NCI-H748 treated with DMSO at 0.1 percent for 48 hours (cell line): ENCODE measurements around the gene MAML2.

Experiments used
- DNase-seq: peaks from one replicate; lab custom pipeline; 2025; lab: John Stamatoyannopoulos, UW

MAML2 gene

DNA sequence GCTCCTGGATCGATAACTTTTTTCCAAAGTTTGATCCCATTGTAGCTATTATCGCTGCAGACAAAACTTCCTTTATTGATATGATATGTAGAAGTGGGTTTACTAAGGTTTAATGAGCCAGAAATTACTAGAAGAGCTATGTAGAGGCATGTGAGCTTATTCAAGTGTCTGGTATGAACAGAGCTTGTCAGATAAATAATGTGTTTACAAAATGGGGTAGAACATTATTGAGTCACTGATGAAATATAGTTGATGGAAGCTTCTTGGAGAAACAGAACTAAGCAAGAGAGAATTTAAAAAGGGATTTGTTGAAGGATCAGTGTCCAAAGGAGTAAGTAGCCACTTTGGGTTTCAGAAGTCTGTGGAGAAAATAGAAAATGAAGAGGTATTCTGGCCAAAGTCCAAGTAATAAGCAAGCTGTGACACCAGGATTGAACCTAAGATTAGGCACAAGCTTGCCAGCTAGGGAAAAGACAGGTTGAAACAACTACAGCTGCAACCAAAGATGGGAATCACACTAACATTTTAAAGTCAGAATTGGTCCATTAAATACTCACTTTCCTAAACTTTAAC is 104.3 kb downstream of the MAML2 start:
- DNase-seq: no peak

GRCh38 chr11:96237766-96238266 is 105.2 kb downstream of the MAML2 start:
- DNase-seq: no peak

DNA sequence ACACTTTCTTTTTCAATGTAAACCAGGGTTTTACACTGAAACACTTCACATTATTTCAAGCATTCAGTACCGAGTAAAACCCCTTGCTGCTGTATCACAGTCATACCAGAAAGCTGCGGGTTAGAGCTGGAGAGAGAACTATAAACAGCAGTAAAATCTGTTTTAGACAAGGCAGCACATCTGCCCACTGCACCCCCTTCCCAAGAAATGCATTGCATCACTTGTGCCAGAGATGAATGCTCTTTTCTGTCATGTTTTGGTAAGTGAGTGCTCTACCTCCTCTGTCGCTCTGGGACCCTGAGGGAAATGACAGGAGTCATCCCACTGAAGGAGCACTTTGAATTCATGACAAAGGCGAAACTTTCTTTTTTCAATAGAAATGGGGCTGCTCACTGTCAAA is 107.2 kb downstream of the MAML2 start:
- DNase-seq: no peak

DNA sequence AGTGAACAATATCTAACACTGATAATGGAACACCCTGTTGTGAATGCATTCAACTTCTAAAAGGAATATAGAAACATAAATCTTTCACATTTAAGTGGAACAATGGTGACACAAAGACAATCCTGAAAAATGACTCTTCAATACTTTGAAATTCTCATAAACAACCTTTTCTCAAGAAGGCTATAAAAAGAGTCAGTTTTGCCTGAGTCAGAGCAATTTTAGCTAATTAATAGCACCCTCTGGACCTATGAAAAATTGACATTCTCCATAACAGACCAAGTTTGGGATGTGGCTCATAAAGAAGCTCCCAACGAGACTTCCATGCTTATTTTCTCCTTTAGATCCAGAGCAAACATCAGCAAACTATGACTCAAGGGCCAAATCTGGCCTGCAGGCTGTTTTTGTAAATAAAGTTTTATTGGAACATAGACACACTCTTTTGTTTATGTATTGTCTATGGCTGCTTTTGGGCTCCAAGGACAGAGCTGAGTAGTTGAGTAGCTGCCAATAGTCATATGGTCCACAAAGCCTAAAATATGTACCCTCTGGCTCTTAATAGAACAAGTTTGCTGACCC is 108.0 kb downstream of the MAML2 start:
- no peak for DNase-seq

GRCh38 chr11:96232132-96232531 is 110.9 kb downstream of the MAML2 start:
- DNase-seq: no peak

DNA sequence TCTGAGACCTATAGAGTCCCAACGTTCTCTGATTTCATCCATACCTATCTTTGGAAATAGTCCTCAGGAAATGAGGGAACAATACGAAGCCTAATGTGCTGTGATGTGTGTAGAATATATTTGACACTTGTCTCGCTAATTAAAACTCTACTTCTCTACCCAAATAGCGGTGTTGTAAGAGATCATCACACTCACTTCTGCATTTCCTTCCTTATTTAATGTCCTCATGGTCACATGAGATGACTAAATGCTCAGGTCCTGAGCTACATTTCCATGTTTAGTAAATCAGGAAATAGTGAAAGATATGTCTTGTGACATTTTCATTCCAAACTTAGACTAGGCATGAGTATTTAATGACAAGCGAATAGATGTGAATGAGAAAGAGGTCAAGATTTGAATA is 112.3 kb downstream of the MAML2 start:
- no peak for DNase-seq

GRCh38 chr11:96229354-96229977 is 113.5 kb downstream of the MAML2 start:
- no peak for DNase-seq

- DNase-seq: no peak
Measured at GRCh38 chr11:96228910-96229309, 114.1 kb downstream of the MAML2 start.

DNA sequence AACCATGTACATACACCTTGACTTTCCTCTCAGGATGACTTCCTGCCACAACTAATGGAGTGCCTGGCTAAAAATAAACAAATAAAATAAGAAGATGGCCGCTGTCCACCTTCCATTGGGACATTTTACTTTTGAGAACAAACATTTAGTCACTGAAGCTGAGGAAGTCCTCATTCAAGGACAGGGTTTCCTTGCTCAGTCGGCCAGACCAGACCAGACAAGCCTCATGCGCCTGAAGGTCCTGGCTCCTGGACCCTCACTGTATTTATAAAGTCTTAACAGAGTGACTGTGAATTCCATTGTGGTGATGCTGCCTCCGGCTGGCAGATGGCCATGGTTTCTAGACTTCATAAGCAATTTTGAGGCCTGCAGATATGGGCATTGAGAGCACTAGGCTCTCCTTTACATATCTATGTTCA is 114.5 kb downstream of the MAML2 start:
- no peak for DNase-seq

DNA sequence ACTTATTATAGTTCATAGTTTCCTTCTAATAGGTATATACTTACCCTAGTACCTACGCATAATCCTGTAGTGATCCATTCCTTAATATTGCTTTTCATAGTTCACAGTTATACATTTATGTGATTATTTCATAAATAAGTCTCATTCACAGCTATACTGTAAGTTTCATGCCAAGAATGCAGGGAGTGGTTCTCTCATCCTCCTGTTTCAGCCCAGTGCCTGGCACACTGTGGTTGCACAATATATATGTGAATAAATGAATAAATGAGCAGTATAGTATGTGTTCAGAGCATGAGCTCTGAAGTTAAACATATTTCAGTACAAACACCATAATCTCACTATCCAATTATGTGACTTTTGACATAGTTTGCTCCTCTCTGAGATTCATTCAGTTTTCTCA is 115.8 kb downstream of the MAML2 start:
- no peak for DNase-seq

GRCh38 chr11:96223083-96223482 is 119.9 kb downstream of the MAML2 start:
- DNase-seq: no peak

DNA sequence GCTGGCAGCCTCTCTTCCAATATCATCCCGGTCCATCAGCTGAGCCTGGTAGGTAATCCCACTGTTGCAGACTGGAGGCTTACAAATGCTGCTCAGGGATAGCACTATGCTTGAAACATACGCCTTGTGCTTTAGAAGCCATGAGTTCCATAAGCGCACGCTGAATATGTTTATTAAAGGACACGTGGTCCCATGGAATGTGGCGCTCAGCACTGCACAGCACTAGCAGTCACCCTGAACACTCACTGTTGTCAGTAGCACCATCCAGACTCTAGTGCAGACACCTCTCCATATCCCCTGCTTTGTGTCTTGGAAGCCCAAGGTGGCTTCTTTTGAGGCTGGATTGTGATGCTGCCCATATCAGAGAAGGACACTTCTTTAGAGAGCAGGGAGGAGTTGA is 120.9 kb downstream of the MAML2 start:
- no peak for DNase-seq

DNA sequence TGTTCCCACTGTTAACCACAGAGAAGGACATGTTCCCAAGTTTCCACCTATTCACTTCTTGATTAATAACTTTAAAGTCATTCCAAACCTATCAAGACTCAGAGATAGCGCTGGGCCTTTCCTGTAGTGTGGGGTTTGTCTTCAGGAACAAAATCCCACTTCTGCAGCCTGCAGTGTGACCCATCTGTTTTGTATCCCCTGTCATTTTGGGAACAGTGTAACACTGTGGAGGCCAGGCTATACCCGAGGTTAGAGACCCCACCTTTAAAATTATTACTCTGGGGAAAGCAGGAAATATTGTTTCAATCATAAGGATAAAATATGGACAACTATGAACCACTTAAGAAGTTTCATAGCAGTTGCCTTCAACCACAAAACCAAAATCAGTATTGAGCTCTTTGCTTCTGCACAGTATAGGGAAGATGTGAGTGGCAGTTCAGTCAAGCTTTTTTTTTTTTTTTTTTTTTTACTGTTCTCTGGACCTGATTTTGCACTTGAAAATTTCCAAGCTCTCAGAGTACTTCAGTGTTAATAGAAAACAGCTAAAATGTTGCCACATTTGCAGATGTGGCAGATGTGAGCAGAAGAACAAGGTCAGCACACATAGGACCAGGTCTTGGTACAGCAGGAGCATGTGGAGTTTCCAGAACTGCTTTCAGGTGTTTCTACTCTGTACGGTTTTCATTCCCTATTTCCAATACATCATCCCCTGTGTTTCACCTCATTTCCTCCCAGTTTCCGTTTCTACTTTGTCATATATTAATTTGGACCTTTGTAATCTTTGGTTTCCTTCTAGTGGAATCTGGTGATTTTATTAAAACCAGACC is 121.5 kb downstream of the MAML2 start:
- DNase-seq: no peak

DNA sequence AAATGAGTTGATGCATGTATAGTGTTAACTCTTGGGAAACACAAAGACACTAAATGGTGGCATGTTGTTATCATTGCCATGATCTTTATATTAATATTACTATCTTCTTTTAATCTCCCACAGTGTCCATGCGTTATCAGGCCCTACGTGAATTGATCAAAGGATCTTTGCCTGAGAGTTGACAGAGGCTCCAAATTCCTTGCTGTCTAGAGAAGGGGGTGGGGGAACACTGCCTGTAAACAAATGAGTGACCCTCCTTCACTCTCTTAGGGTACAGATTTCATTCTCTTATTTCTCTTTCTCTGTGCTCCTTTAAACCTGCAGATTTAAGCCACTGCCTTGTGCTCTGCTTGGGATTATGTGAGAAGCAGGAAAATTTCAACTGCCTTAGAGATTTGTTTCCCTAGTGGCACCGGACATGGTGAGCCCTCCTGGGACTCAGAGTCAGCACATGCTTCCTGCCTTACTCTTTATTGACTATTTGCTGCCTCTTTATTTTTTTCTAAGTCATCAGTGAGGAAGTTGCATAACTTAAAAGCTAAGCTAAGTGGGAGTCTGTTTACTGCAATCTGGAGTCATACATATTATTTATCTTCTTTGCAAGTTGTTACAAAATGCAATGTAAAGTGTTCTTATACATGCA is 122.9 kb downstream of the MAML2 start:
- DNase-seq: no peak

- DNase-seq: no peak
Measured at GRCh38 chr11:96218901-96219300, 124.1 kb downstream of the MAML2 start.

DNA sequence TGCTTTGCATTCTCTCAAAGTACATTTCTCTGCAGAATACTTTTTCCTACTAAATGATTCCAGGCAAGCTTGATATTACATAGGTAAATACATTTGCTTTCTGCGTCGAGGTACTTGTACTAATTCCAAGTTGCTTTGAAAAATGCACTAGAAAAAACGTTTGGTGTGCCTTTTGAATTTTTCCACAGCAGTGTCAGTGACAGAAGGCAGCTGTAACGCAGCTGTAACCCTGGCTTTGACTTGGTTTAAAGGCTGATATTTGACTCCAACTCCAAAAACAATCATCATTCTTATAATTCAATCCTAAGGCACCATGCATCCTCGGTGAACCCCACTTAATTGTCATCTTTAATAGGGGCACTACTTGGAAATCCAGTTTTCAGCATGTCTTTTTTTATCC is 125.0 kb downstream of the MAML2 start:
- DNase-seq: no peak

DNA sequence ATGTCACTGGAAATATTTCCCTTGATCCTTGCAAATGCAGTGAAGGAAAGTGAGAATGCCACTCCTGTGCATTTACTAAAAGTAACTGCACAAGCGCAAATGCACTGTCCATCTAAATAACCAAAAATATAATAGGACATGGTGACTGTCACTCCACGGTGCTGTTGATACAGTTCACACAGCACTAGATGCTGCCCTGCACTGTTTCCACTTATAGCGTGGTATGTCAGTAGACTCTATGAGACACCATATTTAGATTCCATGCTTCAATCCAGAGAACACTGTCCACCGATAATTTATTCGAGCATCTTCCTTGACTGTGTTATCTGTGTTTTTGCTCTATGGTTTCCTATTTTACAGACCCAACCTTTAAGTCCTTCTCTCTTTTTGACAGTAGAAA is 125.8 kb downstream of the MAML2 start:
- no peak for DNase-seq

DNA sequence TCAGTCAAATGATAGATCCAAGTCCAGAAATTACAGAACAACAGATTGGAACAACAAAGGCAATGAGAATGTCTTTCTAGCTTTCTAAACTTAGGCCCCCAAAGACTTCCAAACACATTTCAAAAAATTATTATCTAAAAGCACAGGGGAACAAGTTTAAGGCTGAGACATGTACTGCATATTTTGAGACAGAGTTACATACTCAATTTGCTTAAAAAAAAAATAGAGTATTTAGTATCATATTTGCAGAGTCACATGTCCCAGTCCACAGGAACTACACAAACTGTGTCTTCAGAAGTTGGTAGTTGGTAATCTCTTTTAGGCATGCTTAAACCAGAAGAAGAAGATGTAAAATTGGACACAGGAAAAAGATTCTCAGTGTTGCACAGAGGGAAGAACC is 127.2 kb downstream of the MAML2 start:
- no peak for DNase-seq

DNA sequence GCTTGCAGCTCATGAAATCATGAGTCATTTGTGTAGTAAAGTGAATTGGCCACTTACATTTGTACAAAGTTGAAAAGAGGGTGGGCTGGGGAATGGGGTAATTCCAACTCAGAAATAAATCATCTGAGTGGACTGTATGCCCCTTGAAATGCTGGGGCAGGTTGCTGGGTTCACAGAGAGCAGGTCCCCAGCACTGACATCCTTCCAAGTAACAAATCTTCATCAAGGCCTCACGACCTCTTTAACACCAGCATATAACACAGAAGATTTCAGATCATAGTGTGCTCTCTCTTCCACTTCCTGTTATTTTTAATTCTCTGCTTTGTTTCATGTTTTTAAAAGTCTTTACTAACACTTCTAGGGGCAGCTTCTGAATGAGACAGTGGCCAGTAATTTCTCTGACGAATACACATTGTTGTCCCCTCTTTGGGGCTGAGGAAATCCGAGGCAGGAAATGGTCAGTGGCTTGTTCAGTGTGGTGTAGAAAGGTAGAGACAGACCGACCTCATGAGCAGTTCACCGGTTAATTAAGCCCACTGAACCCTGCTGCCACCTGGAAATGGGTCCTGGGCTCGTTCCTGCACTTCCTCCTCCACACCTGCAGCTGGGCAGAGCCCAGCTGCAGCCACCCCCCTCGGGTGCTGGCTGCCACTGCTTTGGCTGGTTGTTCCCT is 127.7 kb downstream of the MAML2 start:
- no peak for DNase-seq

DNA sequence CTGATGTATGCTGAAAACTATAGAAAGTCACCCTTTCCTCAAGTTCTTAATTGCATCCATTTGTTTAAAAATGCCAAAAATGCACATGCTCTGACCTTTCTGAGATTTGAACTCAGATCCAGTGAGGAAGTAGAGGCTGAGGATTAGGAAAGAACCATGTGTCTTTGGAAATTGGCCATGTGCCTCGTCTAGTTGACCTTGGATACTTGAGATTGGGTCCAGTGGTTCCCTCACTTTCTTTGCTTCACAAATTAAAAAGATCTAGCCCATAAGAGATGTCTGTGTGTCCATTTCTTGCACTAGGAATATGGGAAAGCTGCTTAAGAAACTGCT is 128.3 kb downstream of the MAML2 start:
- DNase-seq: no peak

DNA sequence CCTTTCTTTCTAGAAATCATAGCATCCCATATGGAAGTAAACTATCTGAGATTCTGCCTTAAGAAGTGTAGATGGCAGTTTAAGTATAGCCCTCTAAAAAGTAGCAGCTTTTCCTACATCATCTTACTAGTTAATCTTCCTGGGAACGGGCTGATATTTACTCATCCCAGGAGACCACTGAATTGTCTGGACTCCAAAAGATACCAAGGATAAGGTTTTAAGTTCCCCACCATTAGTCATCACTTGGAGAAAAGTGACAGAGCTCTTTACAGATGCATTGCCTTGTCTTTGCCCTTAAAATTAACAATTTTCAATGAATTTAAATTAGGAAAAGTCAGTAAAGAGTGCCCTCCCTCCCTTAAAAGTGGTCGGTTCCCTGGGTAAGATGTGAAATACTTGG is 129.5 kb downstream of the MAML2 start:
- DNase-seq: no peak

DNA sequence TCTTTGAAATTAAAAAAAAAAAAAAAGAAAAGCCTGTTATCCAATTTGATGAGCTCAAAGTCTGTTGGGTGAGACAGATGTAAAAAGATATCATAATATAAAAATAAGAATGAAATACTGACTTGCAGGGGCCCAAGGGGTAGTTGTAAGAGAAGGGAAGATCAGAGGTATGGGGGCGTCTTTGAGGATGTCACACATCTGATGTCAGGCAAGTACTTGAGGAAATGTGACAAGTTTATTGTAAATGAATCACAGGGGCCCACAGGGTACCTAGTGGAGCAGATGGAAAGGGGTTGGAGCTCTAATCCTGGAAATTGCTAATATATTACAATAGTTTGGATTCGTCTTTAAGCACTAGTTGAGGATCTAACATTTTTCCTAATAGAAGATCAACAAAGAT is 131.6 kb downstream of the MAML2 start:
- DNase-seq: no peak
